Measurements from ENCODE around the gene WNT5A.

Gene WNT5A

GRCh38 chr3:55486857-55487380 is at the start of gene WNT5A:
Gene WNT5A (minus strand): TSS chr3:55487306. CDS start chr3:55486985, 321 bp downstream.
- H3K4me3 ChIP-seq (ENCODE audit: low read depth, low read length): peak within 1 kb of the TSS; percentile 86
- H3K36me3 ChIP-seq (ENCODE audit: control insufficient read depth, insufficient read depth, low read length): no peaks in the 10 kb centered on the region
- peaks cover 73% of the 10 kb centered on the region for H3K27me3 ChIP-seq (ENCODE audit: control insufficient read depth, insufficient read depth, low read length)
- peaks cover 3% of the 10 kb centered on the region for H3K4me1 ChIP-seq (ENCODE audit: control insufficient read depth, insufficient read depth, low read length)
- H3K9me3 ChIP-seq (ENCODE audit: control insufficient read depth, insufficient read depth, low read length): no peaks in the 10 kb centered on the region
- peak within 1 kb of the TSS; percentile 54 for H3K9ac ChIP-seq (ENCODE audit: low read depth, low read length)

GRCh38 chr3:55534876-55535275 is 47.8 kb upstream of the WNT5A start:
- Histone ChIP-seq H3K4me3 (ENCODE audit: low read depth, low read length) (no peak overlapping the region), H3K9me3 (ENCODE audit: control insufficient read depth, insufficient read depth, low read length) (no peaks in the 10 kb centered on the region), H3K9ac (ENCODE audit: low read depth, low read length) (no peak overlapping the region), H3K36me3 (ENCODE audit: control insufficient read depth, insufficient read depth, low read length) (no peaks in the 10 kb centered on the region), H3K27me3 (ENCODE audit: control insufficient read depth, insufficient read depth, low read length) (no peaks in the 10 kb centered on the region), H3K4me1 (ENCODE audit: control insufficient read depth, insufficient read depth, low read length) (peaks cover 17% of the 10 kb centered on the region)

- no peaks in the 10 kb centered on the region for H3K27me3 ChIP-seq (ENCODE audit: control insufficient read depth, insufficient read depth, low read length)
- H3K9ac ChIP-seq (ENCODE audit: low read depth, low read length): no peak overlapping the region
- H3K9me3 ChIP-seq (ENCODE audit: control insufficient read depth, insufficient read depth, low read length): no peaks in the 10 kb centered on the region
- no peak overlapping the region for H3K4me3 ChIP-seq (ENCODE audit: low read depth, low read length)
- H3K4me1 ChIP-seq (ENCODE audit: control insufficient read depth, insufficient read depth, low read length): peaks cover 5% of the 10 kb centered on the region
- H3K36me3 ChIP-seq (ENCODE audit: control insufficient read depth, insufficient read depth, low read length): no peaks in the 10 kb centered on the region
These were observed 45.7 kb upstream of the WNT5A start for GRCh38 chr3:55532806-55533205.

GRCh38 chr3:55531321-55531720 is 44.2 kb upstream of the WNT5A start:
- Histone ChIP-seq H3K4me3 (ENCODE audit: low read depth, low read length) (no peak overlapping the region), H3K27me3 (ENCODE audit: control insufficient read depth, insufficient read depth, low read length) (no peaks in the 10 kb centered on the region), H3K9me3 (ENCODE audit: control insufficient read depth, insufficient read depth, low read length) (no peaks in the 10 kb centered on the region), H3K9ac (ENCODE audit: low read depth, low read length) (no peak overlapping the region), H3K36me3 (ENCODE audit: control insufficient read depth, insufficient read depth, low read length) (no peaks in the 10 kb centered on the region), H3K4me1 (ENCODE audit: control insufficient read depth, insufficient read depth, low read length) (peaks cover 4% of the 10 kb centered on the region)

GRCh38 chr3:55527361-55527760 is 40.3 kb upstream of the WNT5A start:
- Histone ChIP-seq H3K4me3 (ENCODE audit: low read depth, low read length) (no peak overlapping the region), H3K9ac (ENCODE audit: low read depth, low read length) (no peak overlapping the region), H3K4me1 (ENCODE audit: control insufficient read depth, insufficient read depth, low read length) (peaks cover 10% of the 10 kb centered on the region)

GRCh38 chr3:55526332-55527030 is 39.4 kb upstream of the WNT5A start:
- no peaks in the 10 kb centered on the region for H3K36me3 ChIP-seq (ENCODE audit: control insufficient read depth, insufficient read depth, low read length)
- H3K27me3 ChIP-seq (ENCODE audit: control insufficient read depth, insufficient read depth, low read length): peaks cover 3% of the 10 kb centered on the region
- no peak overlapping the region for H3K4me3 ChIP-seq (ENCODE audit: low read depth, low read length)
- H3K9me3 ChIP-seq (ENCODE audit: control insufficient read depth, insufficient read depth, low read length): no peaks in the 10 kb centered on the region
- peaks cover 19% of the 10 kb centered on the region for H3K4me1 ChIP-seq (ENCODE audit: control insufficient read depth, insufficient read depth, low read length)
- no peak overlapping the region for H3K9ac ChIP-seq (ENCODE audit: low read depth, low read length)

More at GRCh38 chr3:55527361-55527760, 40.3 kb upstream of the WNT5A start:
- H3K27me3 ChIP-seq (ENCODE audit: control insufficient read depth, insufficient read depth, low read length): peaks cover 3% of the 10 kb centered on the region
- H3K9me3 ChIP-seq (ENCODE audit: control insufficient read depth, insufficient read depth, low read length): no peaks in the 10 kb centered on the region
- H3K36me3 ChIP-seq (ENCODE audit: control insufficient read depth, insufficient read depth, low read length): no peaks in the 10 kb centered on the region

- H3K36me3 ChIP-seq (ENCODE audit: control insufficient read depth, insufficient read depth, low read length): no peaks in the 10 kb centered on the region
- H3K27me3 ChIP-seq (ENCODE audit: control insufficient read depth, insufficient read depth, low read length): peaks cover 3% of the 10 kb centered on the region
- no peak overlapping the region for H3K4me3 ChIP-seq (ENCODE audit: low read depth, low read length)
- H3K9me3 ChIP-seq (ENCODE audit: control insufficient read depth, insufficient read depth, low read length): no peaks in the 10 kb centered on the region
- peaks cover 23% of the 10 kb centered on the region for H3K4me1 ChIP-seq (ENCODE audit: control insufficient read depth, insufficient read depth, low read length)
- H3K9ac ChIP-seq (ENCODE audit: low read depth, low read length): no peak overlapping the region
These were observed 38.3 kb upstream of the WNT5A start for GRCh38 chr3:55525436-55525835.

- H3K4me3 ChIP-seq (ENCODE audit: low read depth, low read length): no peak overlapping the region
These were observed 37.6 kb upstream of the WNT5A start for GRCh38 chr3:55524565-55525244.

GRCh38 chr3:55523471-55523870 is 36.4 kb upstream of the WNT5A start:
- H3K9me3 ChIP-seq (ENCODE audit: control insufficient read depth, insufficient read depth, low read length): no peaks in the 10 kb centered on the region
- H3K27me3 ChIP-seq (ENCODE audit: control insufficient read depth, insufficient read depth, low read length): peaks cover 3% of the 10 kb centered on the region
- no peak overlapping the region for H3K4me3 ChIP-seq (ENCODE audit: low read depth, low read length)
- no peak overlapping the region for H3K9ac ChIP-seq (ENCODE audit: low read depth, low read length)
- H3K4me1 ChIP-seq (ENCODE audit: control insufficient read depth, insufficient read depth, low read length): peaks cover 23% of the 10 kb centered on the region
- no peaks in the 10 kb centered on the region for H3K36me3 ChIP-seq (ENCODE audit: control insufficient read depth, insufficient read depth, low read length)

More at GRCh38 chr3:55524565-55525244, 37.6 kb upstream of the WNT5A start:
- Histone ChIP-seq H3K4me1 (ENCODE audit: control insufficient read depth, insufficient read depth, low read length) (peaks cover 23% of the 10 kb centered on the region), H3K9ac (ENCODE audit: low read depth, low read length) (no peak overlapping the region), H3K9me3 (ENCODE audit: control insufficient read depth, insufficient read depth, low read length) (no peaks in the 10 kb centered on the region), H3K36me3 (ENCODE audit: control insufficient read depth, insufficient read depth, low read length) (no peaks in the 10 kb centered on the region), H3K27me3 (ENCODE audit: control insufficient read depth, insufficient read depth, low read length) (peaks cover 3% of the 10 kb centered on the region)

- H3K4me3 ChIP-seq (ENCODE audit: low read depth, low read length): no peak overlapping the region
- no peaks in the 10 kb centered on the region for H3K9me3 ChIP-seq (ENCODE audit: control insufficient read depth, insufficient read depth, low read length)
- peaks cover 23% of the 10 kb centered on the region for H3K4me1 ChIP-seq (ENCODE audit: control insufficient read depth, insufficient read depth, low read length)
- peaks cover 3% of the 10 kb centered on the region for H3K27me3 ChIP-seq (ENCODE audit: control insufficient read depth, insufficient read depth, low read length)
- no peaks in the 10 kb centered on the region for H3K36me3 ChIP-seq (ENCODE audit: control insufficient read depth, insufficient read depth, low read length)
- H3K9ac ChIP-seq (ENCODE audit: low read depth, low read length): no peak overlapping the region
These were observed 34.8 kb upstream of the WNT5A start for GRCh38 chr3:55521738-55522421.

- Histone ChIP-seq H3K4me3 (ENCODE audit: low read depth, low read length) (no peak overlapping the region), H3K9ac (ENCODE audit: low read depth, low read length) (no peak overlapping the region), H3K36me3 (ENCODE audit: control insufficient read depth, insufficient read depth, low read length) (no peaks in the 10 kb centered on the region), H3K27me3 (ENCODE audit: control insufficient read depth, insufficient read depth, low read length) (peaks cover 3% of the 10 kb centered on the region), H3K9me3 (ENCODE audit: control insufficient read depth, insufficient read depth, low read length) (no peaks in the 10 kb centered on the region), H3K4me1 (ENCODE audit: control insufficient read depth, insufficient read depth, low read length) (peaks cover 25% of the 10 kb centered on the region)
These were observed 34.1 kb upstream of the WNT5A start for GRCh38 chr3:55521064-55521737.
